IPS-18a (cell line): ENCODE data around the gene WDR62.

ENCODE experiments used
- H3K27ac ChIP-seq: one replicate; pipeline ENCODE4 v1.5.1; 2013; ENCODE audit warnings: low read length
- H3K27me3 ChIP-seq: one replicate; pipeline ENCODE4 v1.6.1; 2013; ENCODE audit warnings: mild to moderate bottlenecking, low read length; ENCODE audit not compliant: control insufficient read depth, insufficient read depth
- H3K36me3 ChIP-seq: one replicate; pipeline ENCODE4 v1.6.1; 2013; ENCODE audit warnings: low read depth, low read length; ENCODE audit not compliant: control insufficient read depth
- H3K4me1 ChIP-seq: one replicate; pipeline ENCODE4 v1.6.1; 2013; ENCODE audit warnings: low read depth, low read length; ENCODE audit not compliant: control insufficient read depth
- H3K4me3 ChIP-seq: one replicate; pipeline ENCODE4 v1.5.1; 2013; ENCODE audit warnings: low read length
- H3K9ac ChIP-seq: one replicate; pipeline ENCODE4 v1.6.1; 2013; ENCODE audit warnings: mild to moderate bottlenecking, low read length, moderate library complexity
- H3K9me3 ChIP-seq: one replicate; pipeline ENCODE4 v1.6.1; 2013; ENCODE audit warnings: low read depth, low read length; ENCODE audit not compliant: control insufficient read depth

WDR62 gene

DNA sequence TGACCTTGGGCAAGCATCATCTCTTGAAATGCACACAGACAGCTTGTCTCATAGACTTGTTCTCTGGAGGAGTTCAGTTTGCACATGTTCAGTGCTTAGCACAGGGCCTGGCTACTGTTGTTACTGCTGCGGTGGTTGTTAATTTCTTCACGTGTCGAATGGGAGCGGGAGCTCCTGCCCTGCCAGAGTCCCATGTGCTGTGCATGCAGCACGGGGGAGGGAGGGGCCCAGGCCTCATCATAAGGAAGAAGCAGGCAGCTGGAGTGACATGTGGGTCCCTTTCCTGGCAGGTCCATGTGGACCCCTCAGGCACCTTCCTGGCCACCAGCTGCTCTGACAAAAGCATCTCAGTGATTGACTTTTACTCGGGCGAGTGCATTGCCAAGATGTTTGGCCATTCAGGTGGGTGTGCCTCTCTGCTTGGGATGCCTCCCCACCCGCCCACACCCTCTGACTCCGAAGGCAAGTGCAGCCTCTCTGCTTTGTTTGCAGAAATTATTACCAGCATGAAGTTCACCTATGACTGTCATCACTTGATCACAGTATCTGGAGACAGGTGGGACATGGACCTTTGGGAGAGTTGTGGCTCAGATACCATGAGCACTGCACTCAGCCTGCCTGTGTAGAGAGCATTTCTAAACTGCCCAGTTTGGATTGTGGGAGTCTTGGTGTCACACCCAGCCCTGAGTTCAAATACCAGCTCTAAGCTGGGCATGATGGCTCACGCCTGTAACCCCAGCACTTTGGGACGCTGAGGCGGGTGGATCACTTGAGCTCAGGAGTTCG, 36.4 kb downstream of the WDR62 start:
- Histone ChIP-seq H3K9me3 (no peaks in the 10 kb centered on the region), H3K4me3 (no peak overlapping the region), H3K36me3 (peaks cover 87% of the 10 kb centered on the region), H3K27me3 (no peaks in the 10 kb centered on the region), H3K9ac (no peak overlapping the region), H3K27ac (no peak overlapping the region), H3K4me1 (no peaks in the 10 kb centered on the region)

DNA sequence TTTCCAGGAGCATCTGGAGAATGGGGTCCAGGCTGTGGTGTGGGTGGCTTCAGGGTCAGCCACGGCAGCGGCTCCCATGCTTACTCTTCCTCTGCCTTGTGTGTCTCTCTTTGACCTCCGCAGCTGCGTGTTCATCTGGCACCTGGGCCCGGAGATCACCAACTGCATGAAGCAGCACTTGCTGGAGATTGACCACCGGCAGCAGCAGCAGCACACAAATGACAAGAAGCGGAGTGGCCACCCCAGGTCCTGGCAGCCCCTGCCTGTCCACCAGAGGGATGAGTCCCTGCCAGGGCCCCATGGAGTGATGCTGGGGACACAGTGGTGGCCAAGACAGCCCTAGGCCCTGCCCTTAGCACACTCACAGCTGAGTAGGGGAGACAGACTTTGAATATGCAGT, 37.9 kb downstream of the WDR62 start:
- no peaks in the 10 kb centered on the region for H3K9me3 ChIP-seq
- H3K4me3 ChIP-seq = no peak overlapping the region
- no peaks in the 10 kb centered on the region for H3K4me1 ChIP-seq
- peaks cover 87% of the 10 kb centered on the region for H3K36me3 ChIP-seq
- H3K9ac ChIP-seq = no peak overlapping the region
- H3K27me3 ChIP-seq = no peaks in the 10 kb centered on the region
- no peak overlapping the region for H3K27ac ChIP-seq

DNA sequence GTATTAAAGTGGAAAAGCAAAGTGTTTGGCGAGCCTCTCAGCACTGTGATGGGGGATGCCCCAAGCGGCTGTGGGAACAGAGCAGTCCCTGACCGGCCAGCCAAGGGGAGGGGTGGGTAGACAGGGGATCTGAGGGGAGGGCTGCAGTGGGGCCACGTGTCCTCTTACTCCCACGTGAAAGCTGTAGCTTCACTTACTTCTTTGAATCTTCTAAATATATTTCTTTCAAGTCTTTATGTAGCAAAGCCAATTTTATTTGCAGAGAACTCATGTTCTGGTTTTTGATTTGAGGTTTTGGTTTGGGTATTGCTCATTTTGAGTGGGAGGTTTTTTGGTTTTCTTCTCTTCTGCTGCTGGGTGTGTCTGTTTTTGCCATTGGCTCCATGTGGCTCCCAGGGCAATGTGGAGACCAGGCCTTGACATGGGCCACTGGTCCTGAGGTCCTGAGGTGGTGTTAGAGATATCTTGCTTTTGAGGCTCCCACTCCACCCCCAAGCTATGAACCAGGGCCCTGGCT, 38.5 kb downstream of the WDR62 start:
- Histone ChIP-seq H3K4me1 (no peaks in the 10 kb centered on the region), H3K27me3 (no peaks in the 10 kb centered on the region), H3K9me3 (no peaks in the 10 kb centered on the region), H3K9ac (no peak overlapping the region), H3K36me3 (peaks cover 82% of the 10 kb centered on the region), H3K27ac (no peak overlapping the region), H3K4me3 (no peak overlapping the region)

DNA sequence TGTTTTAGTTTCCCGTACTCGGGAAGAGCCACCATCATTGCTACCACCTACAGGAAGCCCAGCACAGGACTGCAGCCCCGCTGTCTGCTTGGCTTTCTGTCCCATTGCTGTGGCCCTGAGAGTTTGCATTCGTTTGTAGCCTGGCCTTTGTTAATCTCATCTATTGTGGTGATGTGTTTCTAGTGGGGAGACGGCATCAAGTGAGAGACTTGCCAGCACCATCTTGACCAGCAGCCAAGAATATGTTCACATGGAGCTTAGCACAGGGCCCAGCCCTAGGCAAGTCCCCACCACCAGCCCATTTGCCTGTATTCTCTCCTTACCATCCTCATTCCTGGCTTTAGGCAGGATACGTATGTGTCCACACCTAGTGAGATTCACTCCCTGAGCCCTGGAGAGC, 39.0 kb downstream of the WDR62 start:
- Histone ChIP-seq H3K36me3 (peaks cover 77% of the 10 kb centered on the region), H3K27me3 (no peaks in the 10 kb centered on the region)

DNA sequence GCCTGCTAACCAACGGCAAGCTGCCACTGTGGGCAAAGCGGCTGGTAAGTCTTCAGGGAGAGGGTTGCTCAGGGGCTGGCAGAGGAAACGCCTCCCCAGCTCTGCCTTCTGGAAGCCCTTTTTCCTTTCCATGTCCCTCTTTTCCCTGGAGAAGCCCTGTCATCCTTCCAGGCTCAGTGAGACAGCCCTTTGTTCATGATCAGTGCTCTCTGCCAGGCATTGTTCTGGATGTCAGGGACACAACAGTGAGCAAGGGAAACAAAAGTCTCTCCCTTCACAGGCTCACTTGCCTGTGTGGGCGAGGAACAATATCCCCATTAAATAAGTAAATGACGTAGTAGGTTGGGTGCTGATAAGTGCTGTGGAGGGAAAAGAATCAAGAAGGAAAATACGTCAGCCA, 42.3 kb downstream of the WDR62 start:
- Histone ChIP-seq H3K9ac (no peak overlapping the region), H3K4me3 (no peak overlapping the region), H3K27ac (no peak overlapping the region), H3K27me3 (no peaks in the 10 kb centered on the region), H3K36me3 (peaks cover 69% of the 10 kb centered on the region), H3K9me3 (no peaks in the 10 kb centered on the region), H3K4me1 (no peaks in the 10 kb centered on the region)

More for the DNA sequence above, 39.0 kb downstream of the WDR62 start:
- no peak overlapping the region for H3K4me3 ChIP-seq
- no peaks in the 10 kb centered on the region for H3K4me1 ChIP-seq
- no peak overlapping the region for H3K27ac ChIP-seq
- H3K9me3 ChIP-seq = no peaks in the 10 kb centered on the region
- H3K9ac ChIP-seq = no peak overlapping the region

DNA sequence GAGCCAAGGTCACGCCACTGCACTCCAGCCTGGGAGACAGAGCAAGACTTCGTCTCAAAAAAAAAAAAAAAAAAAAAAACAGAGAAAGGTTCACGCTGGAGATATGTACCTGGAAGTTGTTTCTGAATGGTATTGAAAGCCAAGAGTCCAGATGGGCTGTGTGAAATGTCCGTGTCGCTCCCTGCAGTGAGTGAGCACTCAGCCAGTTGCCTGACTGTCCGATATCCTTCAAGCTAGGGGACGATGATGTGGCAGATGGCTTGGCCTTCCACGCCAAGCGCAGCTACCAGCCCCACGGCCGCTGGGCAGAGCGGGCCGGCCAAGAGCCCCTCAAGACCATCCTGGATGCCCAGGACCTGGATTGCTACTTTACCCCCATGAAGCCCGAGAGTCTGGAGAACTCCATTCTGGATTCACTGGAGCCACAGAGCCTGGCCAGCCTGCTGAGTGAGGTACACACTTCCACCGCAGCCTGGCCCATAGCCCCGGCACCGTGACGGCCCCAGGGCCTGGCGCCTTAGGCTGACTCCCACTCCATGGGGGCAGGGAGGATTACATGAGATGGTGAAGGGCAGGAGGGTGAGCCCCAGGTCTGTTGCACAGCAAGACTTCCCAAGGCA, 44.6 kb downstream of the WDR62 start:
- no peaks in the 10 kb centered on the region for H3K4me1 ChIP-seq
- H3K36me3 ChIP-seq = peaks cover 69% of the 10 kb centered on the region
- H3K27me3 ChIP-seq = no peaks in the 10 kb centered on the region
- H3K27ac ChIP-seq = no peak overlapping the region
- H3K9me3 ChIP-seq = no peaks in the 10 kb centered on the region
- no peak overlapping the region for H3K9ac ChIP-seq
- no peak overlapping the region for H3K4me3 ChIP-seq

DNA sequence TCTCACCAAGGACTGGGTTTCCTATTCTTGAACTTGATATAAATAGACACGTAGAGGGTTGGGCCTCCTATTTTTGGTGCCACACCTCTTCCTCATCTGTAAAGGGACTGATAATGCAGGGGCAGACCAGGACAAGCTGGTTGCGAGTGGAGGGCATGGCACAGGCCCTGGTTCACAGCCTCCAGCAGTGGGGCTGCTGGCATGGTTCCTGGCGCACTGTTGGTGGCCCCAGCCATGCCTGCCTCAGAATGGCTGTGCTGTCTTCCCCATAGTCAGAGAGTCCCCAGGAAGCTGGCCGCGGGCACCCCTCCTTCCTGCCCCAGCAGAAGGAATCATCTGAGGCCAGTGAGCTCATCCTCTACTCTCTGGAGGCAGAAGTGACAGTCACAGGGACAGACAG, 45.8 kb downstream of the WDR62 start:
- Histone ChIP-seq H3K27me3 (no peaks in the 10 kb centered on the region), H3K4me3 (no peak overlapping the region), H3K27ac (no peak overlapping the region), H3K4me1 (no peaks in the 10 kb centered on the region), H3K36me3 (peaks cover 68% of the 10 kb centered on the region), H3K9me3 (no peaks in the 10 kb centered on the region), H3K9ac (no peak overlapping the region)

DNA sequence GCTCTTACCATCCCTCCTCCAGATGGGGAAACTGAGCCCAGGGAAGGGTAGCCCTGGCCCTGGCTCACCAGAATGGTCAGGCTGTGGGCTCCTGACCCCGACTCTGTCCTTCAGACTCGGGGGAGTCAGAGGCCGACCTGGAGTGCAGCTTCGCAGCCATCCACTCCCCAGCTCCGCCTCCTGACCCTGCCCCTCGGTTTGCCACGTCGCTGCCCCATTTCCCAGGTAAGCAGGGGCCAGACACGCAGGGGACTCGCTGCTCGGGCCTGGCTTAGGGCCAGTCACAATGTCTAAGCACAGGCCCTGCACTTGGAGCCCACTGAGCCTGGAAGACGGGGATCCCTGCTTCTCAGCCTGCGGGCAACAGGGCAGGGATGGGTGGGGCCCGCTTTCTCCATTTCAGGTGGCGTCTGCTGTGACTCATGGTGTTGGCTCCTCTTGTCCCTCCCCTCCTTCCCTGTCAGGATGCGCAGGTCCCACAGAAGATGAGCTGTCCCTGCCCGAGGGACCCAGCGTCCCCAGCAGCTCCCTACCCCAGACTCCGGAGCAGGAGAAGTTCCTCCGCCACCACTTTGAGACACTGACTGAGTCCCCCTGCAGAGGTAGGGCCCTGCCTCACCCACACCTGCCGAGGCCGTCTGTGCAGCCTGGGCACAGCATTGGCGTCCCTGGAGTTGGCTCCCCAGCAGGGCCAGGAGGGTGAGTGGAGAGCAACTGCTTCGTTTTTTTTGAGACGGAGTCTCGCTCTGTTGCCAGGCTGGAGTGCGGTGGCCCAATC, 47.0 kb downstream of the WDR62 start:
- Histone ChIP-seq H3K4me3 (no peak overlapping the region), H3K9ac (no peak overlapping the region), H3K27ac (no peak overlapping the region), H3K36me3 (peaks cover 62% of the 10 kb centered on the region), H3K27me3 (no peaks in the 10 kb centered on the region), H3K9me3 (no peaks in the 10 kb centered on the region), H3K4me1 (no peaks in the 10 kb centered on the region)

DNA sequence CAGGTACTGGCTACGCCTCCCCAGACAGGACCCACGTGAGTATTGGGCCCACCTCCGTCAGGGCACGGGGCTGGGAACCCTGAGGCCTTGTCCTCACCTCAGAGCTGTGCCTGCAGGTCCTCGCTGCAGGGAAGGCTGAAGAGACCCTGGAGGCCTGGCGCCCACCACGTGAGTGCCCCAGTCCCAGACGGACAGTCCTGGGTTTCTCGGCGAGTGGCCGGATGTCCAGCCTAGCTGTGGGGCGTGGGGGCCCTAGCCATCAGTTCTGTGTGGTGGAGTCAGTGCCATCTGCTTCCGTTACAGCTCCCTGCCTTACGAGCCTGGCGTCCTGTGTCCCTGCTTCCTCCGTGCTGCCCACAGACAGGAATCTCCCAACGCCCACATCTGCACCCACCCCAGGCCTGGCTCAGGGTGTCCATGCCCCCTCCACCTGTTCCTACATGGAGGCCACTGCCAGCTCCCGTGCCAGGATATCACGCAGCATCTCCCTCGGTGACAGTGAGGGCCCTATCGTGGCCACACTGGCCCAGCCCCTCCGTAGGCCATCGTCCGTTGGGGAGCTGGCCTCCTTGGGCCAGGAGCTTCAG, 48.4 kb downstream of the WDR62 start:
- Histone ChIP-seq H3K36me3 (peaks cover 54% of the 10 kb centered on the region), H3K4me3 (no peak overlapping the region), H3K27me3 (no peaks in the 10 kb centered on the region), H3K9me3 (no peaks in the 10 kb centered on the region), H3K27ac (no peak overlapping the region), H3K9ac (no peak overlapping the region), H3K4me1 (no peaks in the 10 kb centered on the region)

DNA sequence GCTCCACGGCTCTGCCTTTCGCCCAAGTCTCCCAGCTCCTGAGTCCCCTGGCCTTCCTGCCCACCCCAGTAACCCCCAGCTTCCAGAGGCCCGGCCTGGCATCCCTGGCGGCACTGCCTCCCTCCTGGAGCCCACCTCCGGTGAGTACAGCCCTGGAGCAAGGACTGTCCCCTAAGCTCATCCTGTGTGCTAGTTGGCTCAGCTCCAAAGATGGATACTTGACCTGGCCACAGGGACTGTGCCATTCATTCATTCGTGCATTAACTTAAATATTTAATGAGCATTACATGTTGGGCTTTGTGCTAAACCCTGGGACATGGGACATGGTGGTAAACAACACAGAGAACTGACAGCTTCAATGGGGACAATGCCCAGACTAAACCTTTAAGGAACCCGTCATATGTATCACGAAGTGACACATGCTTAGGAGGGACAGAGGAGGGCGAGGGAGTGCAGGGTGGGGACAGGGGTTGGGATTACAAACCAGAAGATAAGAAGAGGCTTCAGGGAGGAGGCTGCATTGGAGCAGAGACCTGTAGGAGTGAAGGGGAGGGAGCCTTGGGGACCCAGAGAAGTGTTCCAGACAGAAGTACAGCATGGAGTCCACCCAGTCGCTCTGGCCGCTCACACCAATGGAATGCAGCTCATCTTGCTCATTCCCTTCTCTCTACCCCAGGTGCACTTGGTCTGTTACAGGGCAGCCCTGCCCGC, 49.3 kb downstream of the WDR62 start:
- Histone ChIP-seq H3K4me1 (no peaks in the 10 kb centered on the region), H3K4me3 (no peak overlapping the region), H3K9ac (no peak overlapping the region), H3K27me3 (no peaks in the 10 kb centered on the region), H3K9me3 (no peaks in the 10 kb centered on the region), H3K36me3 (peaks cover 54% of the 10 kb centered on the region), H3K27ac (no peak overlapping the region)

DNA sequence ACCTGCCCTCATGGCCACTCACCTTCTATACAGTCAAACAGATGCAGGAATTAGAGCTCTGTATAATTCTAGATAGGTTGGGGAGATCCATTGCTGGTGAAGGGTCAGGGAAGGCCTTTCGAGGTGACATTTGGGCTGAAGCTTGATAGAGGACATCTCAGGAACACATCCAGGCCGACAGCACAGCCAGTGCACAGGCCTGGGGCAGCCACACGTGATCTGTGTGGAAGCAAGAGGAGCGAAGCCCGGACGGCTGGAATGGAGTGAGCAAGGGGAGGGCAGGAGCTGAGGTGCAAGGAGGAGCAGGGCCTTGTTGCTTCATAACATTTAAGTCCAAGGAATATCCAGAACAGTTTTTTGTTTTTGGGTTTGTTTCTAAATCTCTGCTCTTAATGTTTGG, 51.7 kb downstream of the WDR62 start:
- Histone ChIP-seq H3K9me3 (no peaks in the 10 kb centered on the region), H3K36me3 (peaks cover 35% of the 10 kb centered on the region), H3K9ac (no peak overlapping the region), H3K4me1 (peaks cover 4% of the 10 kb centered on the region), H3K27ac (no peak overlapping the region), H3K27me3 (no peaks in the 10 kb centered on the region), H3K4me3 (no peak overlapping the region)
